Suprapubic skin (tissue), 4 donors: ENCODE results near the gene PRXL2B. TPM values are rescaled to one million over a fixed set of nuclear protein-coding genes. Genes with fewer than 3 reads are reported as not detected.

Experiments
- DNase-seq, 2 donors: peaks; one replicate each; pipeline ENCODE4 v3.0.0-alpha.2; 2019; ENCODE audit warnings: low spot score in 2 of 2
- H3K27ac ChIP-seq: fragments of 200-600 bp; sonication (generic); one replicate; pipeline ENCODE4 v1.5.1; 2019
- H3K27me3 ChIP-seq: fragments of 200-600 bp; sonication (generic); one replicate; pipeline ENCODE4 v1.5.1; 2019
- H3K36me3 ChIP-seq: fragments of 200-600 bp; sonication (generic); one replicate; pipeline ENCODE4 v1.5.1; 2019
- H3K4me1 ChIP-seq: fragments of 200-600 bp; sonication (generic); one replicate; pipeline ENCODE4 v1.5.1; 2019
- H3K4me3 ChIP-seq: fragments of 200-600 bp; sonication (generic); one replicate; pipeline ENCODE4 v1.5.1; 2019; ENCODE audit warnings: mild to moderate bottlenecking
- H3K9me3 ChIP-seq: fragments of 200-600 bp; sonication (generic); one replicate; pipeline ENCODE4 v1.5.1; 2019
- EP300 ChIP-seq: sonication (generic); formaldehyde crosslinking; IDR thresholded peaks from one replicate; pipeline ENCODE4 v1.6.1; 2017; ENCODE audit warnings: antibody characterized with exemption
- POLR2A ChIP-seq, 2 donors: fragments of 450-650 bp; IDR thresholded peaks; one replicate each; pipeline ENCODE4 v1.6.1; 2017; ENCODE audit warnings: antibody characterized with exemption in 2 of 2, mild to moderate bottlenecking in 2 of 2, moderate library complexity in 2 of 2
- POLR2AphosphoS5 ChIP-seq, 3 donors: sonication (generic); formaldehyde crosslinking; IDR thresholded peaks; one replicate each; pipeline ENCODE4 v1.6.1; 2017; ENCODE audit warnings: antibody characterized with exemption in 3 of 3
- WGBS: methylation state at CpG from one replicate; pipeline ENCODE4 v1.1.5; 2018; 5-methylcytosine and 5-hydroxymethylcytosine counted together
- total RNA-seq, 4 donors: library from RNA; depleted of rRNA; stranded (reverse); fragments of >200 nt; gene quantifications; one replicate each; pipeline ENCODE4 v1.1.0, GENCODE V29; 2016
- TF ChIP-seq, protein P1 (sequence below), 2 donors: fragments of 200-600 bp in 1 of 2; fragments of 450-650 bp in 1 of 2; sonication (generic) in 1 of 2; IDR thresholded peaks; one replicate each; pipeline ENCODE4 v1.5.1; 2016 to 2019; ENCODE audit warnings: antibody characterized with exemption in 2 of 2, mild to moderate bottlenecking in 1 of 2, moderate library complexity in 1 of 2

PRXL2B gene
- total RNA-seq, 4 donors from 2014 or later: 9.7 to 16.3 (median 10.7) TPM

- WGBS: 73% methylated on average over 15 of the region's 15 CpGs
- Histone ChIP-seq H3K36me3 (no peaks in the 10 kb centered on the region), H3K9me3 (no peaks in the 10 kb centered on the region), H3K4me3 (no peak overlapping the region), H3K27me3 (peaks cover 35% of the 10 kb centered on the region), H3K4me1 (no peaks in the 10 kb centered on the region), H3K27ac (no peak overlapping the region)
- no peak for TF ChIP-seq POLR2AphosphoS5 (IDR thresholded peaks at IDR 0.05)
- TF ChIP-seq POLR2A (IDR thresholded peaks at IDR 0.05): no peak
- no peak for TF ChIP-seq EP300
- TF ChIP-seq, protein P1, sequence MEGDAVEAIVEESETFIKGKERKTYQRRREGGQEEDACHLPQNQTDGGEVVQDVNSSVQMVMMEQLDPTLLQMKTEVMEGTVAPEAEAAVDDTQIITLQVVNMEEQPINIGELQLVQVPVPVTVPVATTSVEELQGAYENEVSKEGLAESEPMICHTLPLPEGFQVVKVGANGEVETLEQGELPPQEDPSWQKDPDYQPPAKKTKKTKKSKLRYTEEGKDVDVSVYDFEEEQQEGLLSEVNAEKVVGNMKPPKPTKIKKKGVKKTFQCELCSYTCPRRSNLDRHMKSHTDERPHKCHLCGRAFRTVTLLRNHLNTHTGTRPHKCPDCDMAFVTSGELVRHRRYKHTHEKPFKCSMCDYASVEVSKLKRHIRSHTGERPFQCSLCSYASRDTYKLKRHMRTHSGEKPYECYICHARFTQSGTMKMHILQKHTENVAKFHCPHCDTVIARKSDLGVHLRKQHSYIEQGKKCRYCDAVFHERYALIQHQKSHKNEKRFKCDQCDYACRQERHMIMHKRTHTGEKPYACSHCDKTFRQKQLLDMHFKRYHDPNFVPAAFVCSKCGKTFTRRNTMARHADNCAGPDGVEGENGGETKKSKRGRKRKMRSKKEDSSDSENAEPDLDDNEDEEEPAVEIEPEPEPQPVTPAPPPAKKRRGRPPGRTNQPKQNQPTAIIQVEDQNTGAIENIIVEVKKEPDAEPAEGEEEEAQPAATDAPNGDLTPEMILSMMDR (IDR thresholded peaks at IDR 0.05): no peak
- peak; percentile 41 to 69 for DNase-seq
These were observed 15.8 kb downstream of the PRXL2B start for GRCh38 chr1:2602311-2602835.

DNA sequence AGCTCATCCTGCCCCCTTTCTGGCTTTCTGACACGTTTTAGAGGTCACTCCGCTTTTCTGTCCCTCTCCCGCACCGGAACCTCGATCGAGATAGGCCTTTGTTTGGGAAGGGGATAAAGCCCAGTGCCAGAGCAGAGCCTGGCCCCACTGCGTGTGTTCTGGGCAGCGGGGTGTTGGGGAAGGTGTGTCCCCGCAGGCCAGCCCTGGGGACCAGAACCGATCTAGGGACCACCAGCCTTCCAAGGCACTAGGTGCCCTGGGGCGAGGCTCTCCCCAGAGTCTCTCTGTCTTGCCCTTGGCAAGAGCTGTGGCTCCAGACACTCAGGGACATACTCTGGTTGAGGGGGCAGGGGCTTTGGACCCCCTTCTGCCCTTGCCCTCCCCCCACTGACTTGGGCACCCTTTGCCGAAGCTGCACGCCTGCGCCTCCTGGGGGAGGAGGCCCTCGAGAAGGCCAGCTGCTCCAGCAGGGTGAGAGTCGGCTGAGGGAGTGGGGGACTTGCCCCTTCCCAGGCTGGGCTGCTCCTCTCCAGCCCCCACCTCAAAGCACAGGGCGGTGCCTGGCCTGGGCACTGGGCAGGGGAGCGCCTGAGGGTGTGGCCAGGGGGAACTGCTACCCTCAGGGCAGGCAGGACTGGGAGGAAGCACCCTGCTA lies 16.4 kb downstream of the PRXL2B start:
- peaks cover 35% of the 10 kb centered on the region for H3K27me3 ChIP-seq
- no peaks in the 10 kb centered on the region for H3K36me3 ChIP-seq
- 89% methylated on average over 14 of the region's 18 CpGs for WGBS
- DNase-seq: peak; percentile 51 to 62
- no peak overlapping the region for H3K4me3 ChIP-seq
- H3K9me3 ChIP-seq: no peaks in the 10 kb centered on the region
- no peak overlapping the region for H3K27ac ChIP-seq
- H3K4me1 ChIP-seq: no peaks in the 10 kb centered on the region
- TF ChIP-seq, protein P1 (IDR thresholded peaks at IDR 0.05): no peak
- TF ChIP-seq POLR2A (IDR thresholded peaks at IDR 0.05) (no peak), EP300 (no peak), POLR2AphosphoS5 (IDR thresholded peaks at IDR 0.05) (no peak)

DNA sequence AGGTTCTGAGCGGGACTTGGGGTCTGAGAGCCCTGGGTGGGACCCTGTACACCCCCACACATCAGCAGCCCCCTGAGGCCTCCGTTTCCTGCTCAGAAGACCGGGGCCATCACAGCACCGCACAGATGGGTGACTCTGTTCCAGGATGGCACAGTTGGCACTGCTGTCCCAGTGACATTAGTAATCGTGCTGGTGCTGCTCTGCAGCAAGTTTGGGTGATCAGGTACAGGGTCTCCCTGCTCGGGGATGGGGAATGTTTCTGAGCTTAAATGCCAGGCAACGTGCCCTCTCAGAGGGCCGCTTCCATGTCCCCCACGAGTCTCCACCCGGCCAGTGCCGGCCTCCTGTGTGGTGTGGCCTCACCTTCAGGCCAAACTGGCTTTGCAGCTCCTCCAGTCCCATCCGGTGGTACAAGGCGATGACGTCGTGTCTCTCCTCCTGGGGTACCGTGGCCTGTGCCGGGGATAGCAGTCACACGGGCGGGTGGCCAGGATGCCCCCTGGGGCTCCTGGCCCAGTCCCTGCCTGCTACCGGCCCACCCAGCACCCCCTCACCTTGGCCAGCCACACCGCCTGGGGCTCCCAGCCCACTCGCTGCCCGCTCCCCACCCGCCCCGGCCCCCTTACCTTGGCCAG lies 17.1 kb downstream of the PRXL2B start:
- no peak for TF ChIP-seq EP300
- no peak for TF ChIP-seq POLR2AphosphoS5 (IDR thresholded peaks at IDR 0.05)
- TF ChIP-seq POLR2A (IDR thresholded peaks at IDR 0.05): no peak
- TF ChIP-seq, protein P1 (IDR thresholded peaks at IDR 0.05): no peak
- no peak overlapping the region for H3K4me3 ChIP-seq
- no peaks in the 10 kb centered on the region for H3K4me1 ChIP-seq
- H3K36me3 ChIP-seq: no peaks in the 10 kb centered on the region
- H3K9me3 ChIP-seq: no peaks in the 10 kb centered on the region
- no peak overlapping the region for H3K27ac ChIP-seq
- 68% methylated on average over 9 of the region's 25 CpGs for WGBS
- DNase-seq: peak; percentile 47 to 59
- peaks cover 35% of the 10 kb centered on the region for H3K27me3 ChIP-seq

DNA sequence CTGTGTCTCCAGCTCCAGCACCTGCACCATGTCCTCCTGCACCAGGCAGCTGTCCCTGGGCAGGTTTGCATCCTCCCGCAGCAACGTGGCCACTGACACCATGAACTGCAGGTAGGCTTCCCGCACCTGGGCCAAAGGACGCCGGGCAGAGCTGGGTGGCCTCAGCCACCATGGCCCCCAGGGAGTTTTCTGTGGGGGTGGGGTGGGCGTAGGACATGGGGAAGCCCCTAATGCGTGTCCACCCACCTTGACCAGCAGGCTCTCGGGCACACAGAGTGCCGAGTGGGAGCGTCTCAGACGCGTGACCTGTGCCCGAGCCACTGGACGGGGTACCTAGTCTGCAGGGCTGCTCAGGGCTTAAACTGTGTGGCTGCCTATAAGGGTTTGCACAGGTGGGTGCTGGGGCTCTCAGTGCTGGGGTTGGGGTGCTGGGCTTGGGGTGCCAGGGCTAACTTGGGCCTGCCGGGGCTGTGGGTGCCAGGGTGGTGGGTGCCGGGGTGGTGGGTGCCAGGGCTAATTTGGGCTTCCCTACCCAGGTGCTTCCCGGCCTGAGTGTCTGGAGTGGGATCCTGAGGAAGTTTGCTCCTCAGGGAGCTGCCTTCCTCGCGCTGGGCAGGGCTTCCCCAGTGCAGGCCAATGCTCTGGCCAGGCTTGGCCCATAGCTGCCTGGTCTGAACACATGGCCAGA lies 17.7 kb downstream of the PRXL2B start:
- H3K36me3 ChIP-seq: no peaks in the 10 kb centered on the region
- no peak overlapping the region for H3K4me3 ChIP-seq
- H3K4me1 ChIP-seq: no peaks in the 10 kb centered on the region
- TF ChIP-seq, protein P1 (IDR thresholded peaks at IDR 0.05): no peak
- TF ChIP-seq EP300: no peak
- TF ChIP-seq POLR2AphosphoS5 (IDR thresholded peaks at IDR 0.05): no peak
- no peak for TF ChIP-seq POLR2A (IDR thresholded peaks at IDR 0.05)
- WGBS: 80% methylated on average over 2 of the region's 19 CpGs
- peaks cover 35% of the 10 kb centered on the region for H3K27me3 ChIP-seq
- no peak overlapping the region for H3K27ac ChIP-seq
- DNase-seq: peak; percentile 42 to 72
- no peaks in the 10 kb centered on the region for H3K9me3 ChIP-seq
